NCI-H2171 (cell line): ENCODE data around the gene DNAJC12.
"Not testable (repeated sequence)": the region's sequence is repeated elsewhere in the genome, so short reads cannot be mapped to it uniquely, and the experiment has no call there.

Experiments
- DNase-seq: peaks from one replicate; lab custom pipeline; 2025; lab: John Stamatoyannopoulos, UW

The DNAJC12 gene

GRCh38 chr10:67837541-67838314 lies at the start of gene DNAJC12:
TSS of gene DNAJC12 (minus strand) at chr10:67838188. CDS start at chr10:67838011, 177 bp downstream.
- DNase-seq, result peak; percentile 49

DNA sequence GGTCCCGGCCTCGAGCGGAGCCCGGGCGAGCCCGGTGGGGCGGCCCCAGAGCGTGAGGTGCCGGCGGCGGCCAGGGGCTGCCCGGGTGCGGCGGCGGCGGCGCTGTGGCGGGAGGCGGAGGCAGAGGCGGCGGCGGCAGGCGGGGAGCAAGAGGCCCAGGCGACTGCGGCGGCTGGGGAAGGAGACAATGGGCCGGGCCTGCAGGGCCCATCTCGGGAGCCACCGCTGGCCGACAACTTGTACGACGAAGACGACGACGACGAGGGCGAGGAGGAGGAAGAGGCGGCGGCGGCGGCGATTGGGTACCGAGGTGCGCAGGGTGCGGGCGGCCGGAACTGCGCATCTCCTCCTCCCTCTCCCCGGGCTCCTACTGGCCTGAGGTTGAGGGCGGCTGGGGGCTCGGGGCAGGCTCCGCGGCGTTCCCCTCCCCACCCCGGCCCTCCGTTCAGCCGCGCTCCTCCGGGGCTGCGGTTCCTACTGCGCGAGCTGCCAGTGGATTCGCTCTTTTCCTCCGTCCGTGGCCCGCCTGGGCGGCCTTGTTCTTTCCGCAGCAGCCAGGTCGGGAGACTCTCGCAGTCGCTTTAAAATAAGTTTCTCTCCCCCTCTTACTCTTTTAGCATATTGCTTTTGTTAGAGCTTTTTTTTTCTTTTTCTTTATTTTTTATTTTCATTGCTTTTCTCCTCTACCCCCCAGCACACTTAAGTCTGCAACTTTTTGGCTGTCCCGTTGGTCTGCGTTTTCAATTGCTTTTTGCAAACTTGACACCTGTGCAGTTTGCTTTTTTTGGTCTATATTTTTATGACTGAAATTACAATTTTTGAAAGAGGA lies 47.1 kb upstream of the DNAJC12 start:
- DNase-seq, result peak; percentile 37

DNA sequence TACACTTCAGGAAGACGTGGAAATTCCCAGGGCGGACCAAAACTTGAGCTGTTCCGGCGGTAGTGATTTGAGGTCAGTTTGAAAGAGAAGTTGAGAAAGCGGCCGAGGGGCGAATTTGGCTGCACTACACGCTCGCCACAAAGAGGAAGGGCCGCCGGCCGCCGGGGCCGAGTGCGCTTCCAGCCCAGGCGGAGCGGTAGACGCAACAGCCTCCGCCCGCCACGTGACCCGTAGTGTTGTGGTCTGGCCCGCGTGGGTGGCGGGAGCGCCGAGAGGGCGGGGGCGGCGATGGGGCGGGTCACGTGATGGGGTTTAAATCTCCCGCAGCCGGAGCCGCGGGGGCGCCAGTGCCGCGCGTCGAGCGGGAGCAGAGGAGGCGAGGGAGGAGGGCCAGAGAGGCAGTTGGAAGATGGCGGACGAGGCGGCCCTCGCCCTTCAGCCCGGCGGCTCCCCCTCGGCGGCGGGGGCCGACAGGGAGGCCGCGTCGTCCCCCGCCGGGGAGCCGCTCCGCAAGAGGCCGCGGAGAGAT lies 46.4 kb upstream of the DNAJC12 start, which contains the start of gene SIRT1:
Gene SIRT1, plus strand, starts transcription at position 344 of the 529 bp plus-strand sequence. Its CDS starts 66 bp downstream, at position 410.
- DNase-seq, result peak; percentile 83

GRCh38 chr10:67883710-67884312 lies 45.8 kb upstream of the DNAJC12 start:
- no peak for DNase-seq

GRCh38 chr10:67878133-67878532 lies 40.1 kb upstream of the DNAJC12 start:
- no peak for DNase-seq

GRCh38 chr10:67877421-67877820 lies 39.4 kb upstream of the DNAJC12 start:
- not testable (repeated sequence) for DNase-seq

DNA sequence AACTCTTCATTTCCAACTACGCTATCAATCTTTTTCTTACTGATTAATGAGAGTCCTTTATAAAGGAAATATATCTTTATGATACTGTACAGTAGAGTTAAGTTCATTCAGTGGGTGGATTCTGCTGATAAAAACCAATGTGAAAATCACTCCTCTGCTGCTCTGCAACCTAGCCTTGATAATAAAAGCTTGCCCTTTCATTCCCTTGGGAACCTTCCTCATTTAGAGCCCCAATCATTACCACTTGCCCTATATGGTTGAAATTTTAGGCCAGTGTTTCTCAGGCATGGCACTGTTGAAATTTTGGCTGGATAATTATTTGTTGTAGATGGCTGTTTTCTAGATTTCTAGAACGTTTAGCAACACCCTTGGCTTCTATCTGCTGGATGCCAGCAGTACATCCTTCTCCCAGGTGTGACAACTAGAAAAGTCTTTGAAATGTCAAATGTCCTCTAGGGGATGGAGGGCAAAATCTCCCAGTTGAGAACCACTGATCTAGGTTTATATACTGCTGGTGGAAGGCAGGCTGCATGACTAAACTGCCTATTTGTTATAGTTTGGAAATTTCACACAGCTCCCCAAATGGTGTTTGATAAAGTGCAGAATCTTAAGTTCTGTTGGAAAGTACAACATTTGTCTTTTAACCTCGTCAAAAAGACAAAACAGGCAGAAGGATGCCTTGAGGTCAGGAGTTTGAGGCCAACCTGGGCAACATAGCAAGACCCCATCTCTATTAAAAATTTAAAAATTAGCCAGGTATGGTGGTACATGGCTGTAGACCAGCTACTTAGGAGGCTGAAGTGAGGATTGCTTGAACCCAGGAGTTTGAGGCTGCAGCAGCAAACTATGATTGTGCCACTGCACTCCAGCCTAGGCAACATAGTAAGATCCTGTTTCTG lies 37.6 kb upstream of the DNAJC12 start:
- DNase-seq, result no peak

- DNase-seq, result no peak
Measured at GRCh38 chr10:67869996-67870395, 32.0 kb upstream of the DNAJC12 start.

GRCh38 chr10:67868132-67868531 lies 30.1 kb upstream of the DNAJC12 start:
- DNase-seq, result no peak

- DNase-seq, result no peak
Measured at GRCh38 chr10:67864607-67865371, 26.8 kb upstream of the DNAJC12 start.

DNA sequence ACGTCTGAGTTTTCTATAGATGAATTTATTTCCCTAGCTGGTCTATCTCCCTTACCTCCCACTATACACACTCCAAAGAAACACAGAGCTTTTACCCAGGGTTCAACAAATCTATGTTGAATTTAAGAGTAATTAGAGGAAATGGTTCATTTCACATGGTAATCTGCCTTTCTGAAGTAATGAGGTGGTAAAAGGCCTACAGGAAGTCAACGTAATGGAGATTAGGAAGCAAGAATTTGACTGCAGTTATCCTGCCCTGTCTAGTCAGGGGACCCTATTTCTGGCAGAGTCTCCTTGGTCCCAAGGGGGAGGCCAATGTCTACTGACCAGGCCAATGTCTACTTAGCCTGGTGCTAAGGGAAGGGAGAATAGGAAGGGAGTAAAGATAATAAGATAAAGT lies 25.1 kb upstream of the DNAJC12 start:
- no peak for DNase-seq

DNA sequence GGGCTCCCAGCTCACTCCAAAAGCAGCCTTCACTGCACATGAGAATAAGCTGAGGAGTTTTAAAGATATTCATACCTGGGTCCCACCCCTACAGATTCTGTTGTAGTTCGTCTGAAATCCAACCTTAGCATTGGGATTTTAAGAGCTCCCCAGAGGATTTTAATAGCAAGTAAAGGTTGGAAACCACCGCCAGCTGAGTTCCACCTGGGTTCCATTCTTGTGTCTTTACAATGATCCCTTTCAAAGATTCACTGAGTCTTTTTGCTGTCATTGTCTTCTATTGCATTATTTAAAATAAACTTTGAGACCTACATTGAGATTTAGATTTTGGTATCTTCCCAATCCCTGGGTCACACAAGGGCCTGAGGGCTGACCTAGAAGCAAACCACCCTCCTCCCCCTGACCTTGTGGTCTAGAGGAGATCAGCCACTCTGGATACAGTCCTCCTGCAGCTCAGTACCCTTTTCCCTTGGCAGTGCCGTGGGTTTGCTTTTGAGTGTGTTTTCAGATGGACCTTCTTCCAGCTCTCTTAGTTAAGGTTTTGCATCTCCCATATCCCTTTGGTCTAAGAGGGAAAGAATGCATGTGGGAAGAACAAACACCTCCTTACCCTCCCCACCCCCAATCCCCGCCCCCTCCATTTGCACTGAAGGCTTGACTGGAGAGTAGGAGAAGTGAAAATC lies 23.9 kb upstream of the DNAJC12 start:
- peak; percentile 18 for DNase-seq

DNA sequence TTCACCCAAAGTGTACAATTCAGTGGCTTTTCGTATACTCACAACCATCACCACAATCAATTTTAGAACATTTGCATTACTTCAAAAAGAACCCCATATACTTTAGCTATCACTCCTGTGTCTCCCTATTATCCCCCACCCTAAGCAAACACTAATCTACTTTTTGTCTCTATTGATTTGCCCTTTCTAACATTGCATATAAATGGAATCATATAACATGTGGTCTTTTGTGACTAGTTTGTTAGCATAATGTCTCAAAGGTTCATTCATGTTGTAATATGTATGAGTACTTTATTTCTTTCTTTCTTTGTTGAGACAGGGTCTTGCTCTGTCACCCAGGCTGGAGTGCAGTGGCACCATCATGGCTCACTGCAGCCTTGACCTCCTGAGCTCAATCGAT lies 21.0 kb upstream of the DNAJC12 start:
- no peak for DNase-seq

DNA sequence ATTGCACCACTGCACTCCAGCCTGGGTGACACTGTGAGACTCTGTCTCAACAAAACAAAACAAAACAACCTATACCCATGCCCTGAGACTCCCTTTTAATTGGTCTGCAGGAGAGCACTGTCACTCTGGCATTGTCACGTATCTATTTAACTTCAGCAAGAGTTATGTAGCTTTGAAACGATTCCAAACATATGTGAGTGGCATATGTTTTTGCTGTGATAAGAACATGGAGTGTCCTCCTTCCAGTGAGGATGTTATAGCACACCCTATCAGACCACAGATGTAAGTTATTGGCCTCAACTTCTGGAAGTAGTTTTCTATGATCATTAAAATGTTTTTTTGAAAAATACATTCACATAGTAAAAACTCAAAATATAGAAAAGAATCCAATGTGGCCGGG lies 15.5 kb upstream of the DNAJC12 start:
- no peak for DNase-seq

GRCh38 chr10:67852761-67853160 lies 14.8 kb upstream of the DNAJC12 start:
- DNase-seq, result no peak

DNA sequence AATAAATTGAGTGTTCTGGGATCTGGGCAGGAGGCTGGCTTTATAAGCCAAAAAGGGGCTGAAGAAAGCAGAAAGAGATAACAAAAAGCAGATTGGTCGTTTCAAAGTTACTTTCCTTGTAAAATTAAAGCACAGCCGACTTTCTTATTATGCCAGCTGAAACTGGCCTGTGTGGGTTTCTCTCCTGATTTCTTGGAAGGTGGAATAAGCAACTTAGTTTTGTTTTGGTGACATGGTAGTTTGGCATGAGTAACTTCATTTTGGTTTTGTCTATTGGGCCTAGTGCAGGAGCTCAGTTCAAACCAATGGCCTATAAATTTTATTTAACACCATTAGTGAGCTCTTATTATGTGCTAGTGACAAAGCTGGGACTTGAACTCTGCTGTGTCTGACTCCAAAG lies 13.2 kb upstream of the DNAJC12 start:
- no peak for DNase-seq

DNA sequence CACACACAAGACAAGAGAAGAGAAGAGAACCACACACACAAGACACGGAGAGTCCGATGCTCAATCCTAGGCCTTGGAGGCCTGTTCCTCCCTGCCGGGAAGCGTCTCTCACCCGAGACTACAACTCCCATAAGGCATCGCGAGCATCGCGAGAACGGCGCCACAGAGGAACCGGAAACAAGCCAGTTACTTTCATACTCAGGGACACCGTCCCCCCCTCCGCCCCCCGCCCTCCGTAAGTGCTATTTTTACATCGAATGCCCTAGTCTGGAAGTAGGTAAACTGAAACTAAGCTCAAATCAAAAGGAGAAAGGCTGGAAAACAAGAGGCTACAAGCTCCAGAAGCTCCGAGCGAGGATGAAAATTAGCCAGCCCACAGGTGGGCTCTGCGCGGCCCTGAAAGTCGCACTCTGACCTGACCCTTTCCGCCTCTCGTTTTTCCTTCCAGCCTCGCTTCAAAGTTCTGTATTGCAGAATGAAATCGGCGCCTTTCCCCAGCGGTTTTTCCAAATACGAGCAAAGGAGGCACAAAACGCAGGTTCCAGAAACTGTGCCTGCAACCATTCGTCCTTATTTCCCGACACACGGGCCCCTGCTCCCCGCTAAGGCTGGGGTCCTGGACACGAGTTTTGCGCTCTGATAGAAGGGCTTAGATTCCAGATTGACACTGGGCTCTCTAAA lies 11.5 kb upstream of the DNAJC12 start:
- DNase-seq, result peak; percentile 67

DNA sequence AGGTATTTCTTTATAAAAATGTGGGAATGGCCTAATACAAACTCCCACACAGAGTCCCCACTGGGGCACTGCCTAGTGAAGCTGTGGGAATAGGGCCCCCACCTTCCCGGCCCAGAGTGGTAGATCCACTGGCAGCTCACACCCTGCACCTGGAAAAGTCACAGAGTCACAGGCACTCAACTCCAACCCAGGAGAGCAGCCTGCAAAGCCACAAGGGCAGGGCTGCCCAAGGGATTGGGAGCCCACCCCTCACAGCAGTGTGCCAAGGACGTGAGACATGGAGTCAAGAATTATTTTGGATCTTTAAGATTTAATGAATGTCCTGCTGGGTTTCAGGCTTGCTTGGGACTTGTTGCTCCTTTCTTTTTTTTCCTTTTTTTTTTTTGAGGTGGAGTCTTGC lies 5.3 kb upstream of the DNAJC12 start:
- no peak for DNase-seq

- no peak for DNase-seq
Measured at GRCh38 chr10:67841737-67842136, 3.7 kb upstream of the DNAJC12 start.
